Gastroesophageal sphincter (tissue), 3 donors: ENCODE results near the gene GNB5.

Source experiments
- CTCF ChIP-seq, 4 experiments: fragments of 200-600 bp in 2 of 4; fragments of 450-650 bp in 2 of 4; sonication (generic) in 1 of 4; IDR thresholded peaks; one replicate each; pipeline ENCODE4 v1.5.1; 2017 to 2019; ENCODE audit warnings: antibody characterized with exemption in 4 of 4, mild to moderate bottlenecking in 2 of 4, moderate library complexity in 2 of 4
- POLR2AphosphoS5 ChIP-seq: sonication (generic); formaldehyde crosslinking; IDR thresholded peaks from one replicate; pipeline ENCODE4 v1.6.1; 2017; ENCODE audit warnings: antibody characterized with exemption

GRCh38 chr15:52220937-52221660 lies 29.9 kb upstream of the GNB5 start:
- no peak for TF ChIP-seq CTCF (IDR thresholded peaks at IDR 0.05)
- TF ChIP-seq POLR2AphosphoS5: no peak
